K562 (cell line): ENCODE measurements around the gene TIGD1. TPM values are rescaled to one million over a fixed set of nuclear protein-coding genes. Genes with fewer than 3 reads are reported as not detected.

ENCODE experiments used
- ATAC-seq: fragments of 200-7000 bp; cut with Tn5 transposase; 3 replicates; pipeline ENCODE4 v1.9.1; 2020; ENCODE audit warnings: moderate library complexity
- BruUV-seq: library from RNA; stranded (reverse); fragments of 400-500 nt; replicated peaks from 2 replicates; lab custom pipeline; 2021; lab: Mats Ljungman, UMichigan
- CTCF ChIA-PET: fragments of 300-600 bp; formaldehyde crosslinking; extraction: SDS; loops from one replicate; lab custom pipeline; 2021; ENCODE audit warnings: low intra/inter-chr PET ratio; lab: Yijun Ruan, JAX
- POLR2A ChIA-PET: fragments of 300-600, 350-650 bp; sonication (Branson Sonifier 250); formaldehyde crosslinking; extraction: SDS; loops from one replicate; lab custom pipeline; 2021; ENCODE audit warnings: antibody characterized with exemption, inconsistent platforms; lab: Yijun Ruan, JAX
- DNase-seq, 4 experiments: peaks; one replicate each; pipeline versions ENCODE4 v3.0.0 to v3.0.0-alpha.2; 2011 to 2018; ENCODE audit warnings: low spot score in 3 of 4, mixed read lengths in 3 of 4; ENCODE audit errors: extremely low read depth in 1 of 4
- FAIRE-seq: peaks from 2 replicates; lab custom pipeline; 2011; peaks lifted over from hg19 to GRCh38; lab: Jason Lieb, UNC
- H2AFZ ChIP-seq: 2 replicates; pipeline ENCODE4 v1.6.0; 2011; ENCODE audit warnings: low read depth, low read length, control low read depth, inconsistent platforms
- H3K27ac ChIP-seq: fragments of 200-600 bp; 3 replicates; pipeline ENCODE4 v1.8.0; 2011; ENCODE audit warnings: low read depth, mild to moderate bottlenecking, control low read depth, inconsistent platforms, low read length, moderate library complexity, mixed read lengths; ENCODE audit errors: extremely low read depth
- H3K27me3 ChIP-seq, 2 experiments: fragments of 300-600 bp in 1 of 2; 2 replicates in 1 of 2; 3 replicates in 1 of 2; pipeline versions ENCODE4 v1.6.0 to v1.8.0; 2011; ENCODE audit warnings: inconsistent platforms in 2 of 2, low read length in 2 of 2, mild to moderate bottlenecking in 1 of 2, mixed read lengths in 1 of 2, moderate library complexity in 1 of 2; ENCODE audit not compliant: control insufficient read depth in 2 of 2, insufficient read depth in 2 of 2
- H3K36me3 ChIP-seq: fragments of 300-600 bp; 3 replicates; pipeline ENCODE4 v1.8.0; 2011; ENCODE audit warnings: mild to moderate bottlenecking, low read length, inconsistent platforms; ENCODE audit not compliant: control insufficient read depth, insufficient read depth
- H3K4me1 ChIP-seq, 2 experiments: fragments of 200-600 bp in 1 of 2; replicated peaks in 1 of 2; 2 replicates in 1 of 2; 3 replicates in 1 of 2; pipeline versions ENCODE4 v1.5.1 to v1.8.0; 2011; ENCODE audit warnings: inconsistent platforms in 2 of 2, low read length in 2 of 2, mild to moderate bottlenecking in 1 of 2, mixed read lengths in 1 of 2, moderate library complexity in 1 of 2; ENCODE audit not compliant: control insufficient read depth in 2 of 2, insufficient read depth in 2 of 2
- H3K4me2 ChIP-seq: 2 replicates; pipeline ENCODE4 v1.6.1; 2011; ENCODE audit warnings: low read length, control low read depth, inconsistent platforms, mixed read lengths; ENCODE audit not compliant: insufficient read depth
- H3K4me3 ChIP-seq: fragments of 200-600 bp; sonication (generic), shearing (Covaris generic); 2 replicates; pipeline ENCODE4 v1.5.1; 2016; ENCODE audit warnings: control low read depth, inconsistent platforms
- H3K79me2 ChIP-seq: fragments of 200-600 bp; 3 replicates; pipeline ENCODE4 v1.8.0; 2011; ENCODE audit warnings: low read length, inconsistent platforms; ENCODE audit not compliant: control insufficient read depth, insufficient read depth
- H3K9ac ChIP-seq, 2 experiments: 2 replicates each; pipeline versions ENCODE4 v1.6.0 to v1.6.1; 2011; ENCODE audit warnings: low read depth in 2 of 2, low read length in 2 of 2, control low read depth in 1 of 2, inconsistent platforms in 1 of 2, mild to moderate bottlenecking in 1 of 2, mixed read lengths in 1 of 2; ENCODE audit not compliant: insufficient read depth in 1 of 2
- H3K9me1 ChIP-seq: one replicate; pipeline ENCODE4 v1.6.0; 2011; ENCODE audit warnings: inconsistent platforms, mild to moderate bottlenecking, low read length, moderate library complexity; ENCODE audit not compliant: control insufficient read depth, insufficient read depth
- H3K9me3 ChIP-seq: replicated peaks from 2 replicates; pipeline ENCODE4 v1.5.1; 2011; ENCODE audit warnings: low read depth, low read length, inconsistent platforms; ENCODE audit not compliant: control insufficient read depth, insufficient read depth
- H4K20me1 ChIP-seq: replicated peaks from 2 replicates; pipeline ENCODE4 v1.6.1; 2011; ENCODE audit warnings: low read length, inconsistent platforms, mixed read lengths; ENCODE audit not compliant: control insufficient read depth, insufficient read depth
- ARHGAP35 ChIP-seq: fragments of 450-650 bp; IDR thresholded peaks from 2 replicates; pipeline ENCODE4 v1.6.1; 2018; ENCODE audit not compliant: partially characterized antibody
- E2F3 ChIP-seq: fragments of 250-450 bp; sonication (Bioruptor Pico); IDR thresholded peaks from 2 replicates; pipeline ENCODE4 v1.4.0; 2020; ENCODE audit warnings: mild to moderate bottlenecking
- GATAD2B ChIP-seq: fragments of 450-650 bp; IDR thresholded peaks from 2 replicates; pipeline ENCODE4 v1.6.1; 2017; ENCODE audit warnings: mild to moderate bottlenecking, borderline replicate concordance
- HDAC6 ChIP-seq: IDR thresholded peaks from 2 replicates; pipeline ENCODE4 v1.6.1; 2012; ENCODE audit warnings: low read depth, mild to moderate bottlenecking, control low read depth, inconsistent platforms, low read length, moderate library complexity
- ILF3 ChIP-seq: fragments of 450-650 bp; IDR thresholded peaks from 2 replicates; pipeline ENCODE4 v1.6.1; 2018; ENCODE audit warnings: antibody characterized with exemption, mild to moderate bottlenecking, moderate library complexity, borderline replicate concordance
- KDM1A ChIP-seq, 2 experiments: fragments of 450-650 bp; IDR thresholded peaks; 2 replicates each; pipeline ENCODE4 v1.6.1; 2016; ENCODE audit warnings: mild to moderate bottlenecking in 2 of 2
- RBM14 ChIP-seq: fragments of 200-400 bp; formaldehyde crosslinking; IDR thresholded peaks from 2 replicates; pipeline ENCODE4 v1.6.1; 2018; ENCODE audit warnings: low read depth, mild to moderate bottlenecking, low read length, moderate library complexity, borderline replicate concordance; ENCODE audit not compliant: insufficient read depth
- ZBTB33 ChIP-seq: sonication (generic); formaldehyde crosslinking; IDR thresholded peaks from 2 replicates; pipeline ENCODE4 v1.8.1; 2023; ENCODE audit warnings: mild to moderate bottlenecking, missing genetic modification reagents
- ZFP91 ChIP-seq: sonication (generic); formaldehyde crosslinking; IDR thresholded peaks from 2 replicates; pipeline ENCODE4 v1.8.0; 2022; ENCODE audit warnings: mild to moderate bottlenecking, missing genetic modification reagents
- ZNF318 ChIP-seq, 2 experiments: fragments of 450-650 bp; IDR thresholded peaks; 2 replicates each; pipeline ENCODE4 v1.6.1; 2016; ENCODE audit warnings: mild to moderate bottlenecking in 2 of 2, borderline replicate concordance in 1 of 2, low read depth in 1 of 2, moderate library complexity in 1 of 2
- ZNF75A ChIP-seq: fragments of 450-650 bp; formaldehyde crosslinking; IDR thresholded peaks from 2 replicates; pipeline ENCODE4 v1.4.0; 2020; ENCODE audit warnings: mild to moderate bottlenecking
- WGBS: fragments of 100-300 bp; shearing (Covaris generic); methylation state at CpG from one replicate; pipeline ENCODE4 v1.1.6; 2016; ENCODE audit warnings: low coverage, mixed read lengths; ENCODE audit not compliant: insufficient coverage; ENCODE audit errors: missing lambda C conversion rate; 5-methylcytosine and 5-hydroxymethylcytosine counted together
- in situ Hi-C: fragments of 300-500 bp; cut with MboI; formaldehyde crosslinking; loops from 4 replicates; pipeline ENCODE4 v1.15.0; 2018; ENCODE audit warnings: inconsistent platforms, mixed read lengths
- intact Hi-C: fragments of 100-400 bp; cut with micrococcal nuclease; formaldehyde crosslinking; loops from 2 replicates; pipeline ENCODE4 v1.14.2; 2022
- polyA plus RNA-seq, 8 experiments: library from polyadenylated mRNA; depleted of rRNA in 4 of 8; stranded (reverse) in 5 of 8; unstranded in 3 of 8; fragments of >200 nt; fragmentation: Nextera tagmentation in 2 of 8; fragmentation: Illumina TruSeq in 1 of 8; extraction: Ambion mirVana in 2 of 8; extraction: Trizol in 1 of 8; gene quantifications; 2 replicates each; pipeline versions ENCODE4 v1.2.1 to v1.2.3, GENCODE V29; 2011 to 2014; ENCODE audit warnings: inconsistent platforms in 1 of 8, missing spikeins in 1 of 8
- total RNA-seq, 7 experiments: library from RNA; depleted of rRNA in 6 of 7; stranded (reverse); fragments of >200 nt in 6 of 7; fragmentation: Illumina TruSeq in 2 of 7; extraction: Trizol in 2 of 7; gene quantifications; 2 replicates each; pipeline versions ENCODE4 v1.2.1 to v1.2.3, GENCODE V29; 2011 to 2021; ENCODE audit warnings: low replicate concordance in 1 of 7

TIGD1 gene
- total and polyA plus RNA-seq, 9 of the 15 experiments (the other 6 are each of a cell fraction or from before 2014, with no cell fraction given), result 2.0 to 10.1 (median 6.6) TPM

- Histone ChIP-seq H3K27ac (no peak overlapping the region), H2AFZ (no peak overlapping the region), H3K9me1 (no peaks in the 10 kb centered on the region), H3K4me3 (no peak overlapping the region), H3K36me3 (peaks cover 20% of the 10 kb centered on the region; the same call in 2 of the 3 replicates), H4K20me1 (no peaks in the 10 kb centered on the region), H3K4me2 (no peak overlapping the region), H3K79me2 (no peaks in the 10 kb centered on the region), H3K27me3 (no peaks in the 10 kb centered on the region), H3K4me1 (no peaks in the 10 kb centered on the region), H3K9ac (no peak overlapping the region), H3K9me3 (no peaks in the 10 kb centered on the region)
- BruUV-seq, result no TSS peak
- FAIRE-seq (no peak), ATAC-seq (no peak), DNase-seq (no peak)
- CTCF ChIA-PET, result no interaction called here
- in situ Hi-C loops (no loop called here), intact Hi-C loops (no loop called here)
- POLR2A ChIA-PET, result interaction anchor here (1.6 kb wide), 1 partner anchor 10 kb away, joined by 4 read pairs; no protein-coding TSS in a partner anchor
- 50% methylated on average over 2 of the region's 2 CpGs for WGBS
- TF ChIP-seq KDM1A (IDR thresholded peaks at IDR 0.05), result no peak
- TF ChIP-seq ILF3, result no peak
- TF ChIP-seq HDAC6, result no peak
- TF ChIP-seq ARHGAP35, result no peak
- no peak for TF ChIP-seq ZNF318 (IDR thresholded peaks at IDR 0.05; ENCODE audit: borderline replicate concordance in 1 of 2, low read depth in 1 of 2)
- no peak for TF ChIP-seq ZBTB33 (CRISPR knock-in tag)
- TF ChIP-seq ZNF75A (CRISPR knock-in tag), result no peak
- no peak for TF ChIP-seq ZFP91 (CRISPR knock-in tag)
- TF ChIP-seq E2F3, result no peak
- no peak for TF ChIP-seq RBM14
- TF ChIP-seq GATAD2B, result no peak
Measured at GRCh38 chr2:232577841-232578240, 27.5 kb upstream of the TIGD1 start.
